GM12892 (cell line): ENCODE results near the gene SESTD1.
"Not testable (repeated sequence)": the region's sequence is repeated elsewhere in the genome, so short reads cannot be mapped to it uniquely, and the experiment has no call there.

Experiments
- POLR2A ChIP-seq: IDR thresholded peaks from 2 replicates; pipeline ENCODE4 v1.6.1; 2011; ENCODE audit warnings: low read depth, low read length, control low read depth
- POLR2AphosphoS5 ChIP-seq: IDR thresholded peaks from 2 replicates; pipeline ENCODE4 v1.6.1; 2011; ENCODE audit warnings: low read depth, low read length, control low read depth
- TAF1 ChIP-seq: IDR thresholded peaks from 2 replicates; pipeline ENCODE4 v1.6.1; 2011; ENCODE audit warnings: low read depth, mild to moderate bottlenecking, control low read depth, low read length, borderline replicate concordance

DNA sequence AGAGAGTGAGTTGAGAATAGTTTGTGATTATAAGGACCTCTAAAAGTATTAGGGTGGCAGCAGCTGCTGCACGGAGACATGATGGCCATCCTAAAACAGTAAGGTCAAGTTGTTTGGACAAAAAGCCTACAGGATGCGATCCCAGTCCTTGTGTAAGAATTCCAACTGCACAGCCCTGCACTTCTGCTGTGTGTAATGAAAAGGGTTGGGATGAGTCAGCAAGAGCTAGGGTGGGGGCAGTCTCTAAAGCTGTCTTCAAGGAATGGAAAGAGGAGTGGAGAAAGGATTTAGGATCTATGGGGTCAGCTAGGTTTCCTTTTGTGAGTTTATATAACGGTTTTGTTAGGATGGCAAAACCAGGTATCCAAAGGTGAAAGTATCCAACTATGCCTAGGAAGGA is 211.1 kb downstream of the SESTD1 start:
- not testable (repeated sequence) for TF ChIP-seq POLR2A, POLR2AphosphoS5, TAF1
